ENCODE data around the gene ATG2A. TPM values are rescaled to one million over a fixed set of nuclear protein-coding genes. Genes with fewer than 3 reads are reported as not detected.

The ATG2A gene
- total RNA-seq, 1 donor from 2014 or later: 8.1 TPM

DNA sequence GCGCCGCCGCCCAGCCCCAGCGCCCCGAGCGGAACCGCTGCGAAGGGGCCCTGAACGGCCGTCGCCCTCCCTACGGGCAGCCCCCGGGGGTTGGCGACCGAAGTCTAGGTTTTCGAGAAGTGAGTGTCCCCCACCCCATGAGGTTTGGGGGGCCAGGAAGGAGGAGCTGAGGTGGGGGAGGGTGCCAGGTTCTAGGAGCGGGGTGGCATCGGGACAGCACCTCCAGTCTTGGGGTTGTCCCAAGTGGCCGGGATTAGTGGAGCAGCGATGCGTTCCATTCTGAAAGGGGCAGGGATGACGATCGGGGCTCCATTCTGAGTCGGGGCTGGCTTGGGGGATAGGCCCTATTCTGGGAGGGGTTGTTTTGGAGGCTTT lies 7.9 kb upstream of the ATG2A start:
- no peak for DNase-seq

DNA sequence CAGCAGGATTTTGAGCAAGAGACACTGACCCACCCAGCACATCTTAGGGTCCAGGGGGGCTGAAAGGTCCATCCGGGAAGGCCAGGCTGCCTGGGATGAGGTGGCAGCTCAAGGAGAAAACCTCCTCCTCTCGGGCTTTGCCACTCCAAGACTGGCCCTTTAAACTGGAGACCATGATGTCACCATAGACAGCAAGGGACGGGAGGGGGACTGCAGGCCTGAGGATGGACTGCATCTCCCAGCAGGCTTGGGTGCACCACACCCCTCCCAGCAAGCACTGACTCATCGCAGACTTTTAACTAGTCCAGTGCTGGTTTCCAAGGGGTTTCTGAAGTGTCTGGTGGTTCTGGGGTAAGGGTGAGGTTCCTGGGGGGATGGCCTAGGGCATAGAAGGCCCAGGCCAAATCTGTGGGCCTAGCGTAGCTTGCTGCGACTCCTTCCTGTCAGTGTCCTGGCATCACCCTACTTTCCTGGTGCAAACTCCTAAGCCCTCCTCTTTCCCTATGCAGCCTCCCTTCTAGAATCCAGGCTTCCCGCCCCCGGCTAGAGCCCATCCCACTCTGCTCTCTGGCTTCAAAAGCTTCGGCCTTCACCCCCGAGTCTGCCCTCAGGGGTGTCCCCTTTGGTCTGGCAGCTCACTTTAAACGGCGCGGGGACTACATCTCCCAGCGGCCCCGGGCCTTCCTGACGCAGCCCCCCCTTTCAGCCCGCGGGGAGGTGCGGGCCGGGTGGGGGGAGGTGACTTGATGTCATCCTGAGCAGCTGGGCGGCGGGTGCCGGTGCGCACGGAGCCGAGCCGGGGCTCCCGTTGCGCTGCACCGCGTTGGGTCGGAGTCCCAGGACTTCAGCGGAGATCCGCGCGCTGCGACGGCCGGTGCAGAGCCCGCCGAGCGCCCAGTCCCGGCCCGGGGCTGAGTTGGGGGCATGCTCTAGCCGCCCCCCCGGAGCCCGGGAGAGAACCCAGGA lies 7.2 kb upstream of the ATG2A start, which contains the start of gene PPP2R5B:
PPP2R5B (plus strand) TSS at position 746 of the 966 bp plus-strand sequence. CDS start 1,046 bp downstream, outside the sequence.
- peak; percentile 95 for DNase-seq

DNA sequence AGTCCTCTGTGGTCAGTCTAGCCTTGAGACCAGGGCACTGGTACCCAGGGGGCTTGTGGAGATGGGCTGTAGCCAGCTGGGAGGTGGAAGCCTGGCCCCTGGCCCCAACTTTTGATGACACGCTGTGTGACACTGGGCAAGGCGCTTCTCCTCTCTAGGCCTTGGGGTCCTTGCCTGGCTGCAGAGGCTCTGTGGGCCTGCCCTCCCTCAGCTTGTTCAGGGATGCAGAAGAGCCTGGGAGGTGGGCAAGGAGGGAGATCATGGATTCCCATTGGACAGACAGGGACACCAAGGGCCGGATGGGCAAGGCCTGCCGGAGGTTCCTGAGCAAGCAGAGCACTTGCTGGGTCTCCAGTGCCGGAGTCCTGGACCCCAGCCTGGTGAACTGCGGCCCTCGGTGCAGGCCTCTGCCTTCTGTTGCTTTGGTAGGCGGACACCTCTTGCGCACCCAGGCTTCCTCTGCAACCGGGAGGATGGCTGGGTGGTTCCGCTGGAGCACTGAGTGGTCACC lies 6.2 kb upstream of the ATG2A start:
- DNase-seq: no peak

DNA sequence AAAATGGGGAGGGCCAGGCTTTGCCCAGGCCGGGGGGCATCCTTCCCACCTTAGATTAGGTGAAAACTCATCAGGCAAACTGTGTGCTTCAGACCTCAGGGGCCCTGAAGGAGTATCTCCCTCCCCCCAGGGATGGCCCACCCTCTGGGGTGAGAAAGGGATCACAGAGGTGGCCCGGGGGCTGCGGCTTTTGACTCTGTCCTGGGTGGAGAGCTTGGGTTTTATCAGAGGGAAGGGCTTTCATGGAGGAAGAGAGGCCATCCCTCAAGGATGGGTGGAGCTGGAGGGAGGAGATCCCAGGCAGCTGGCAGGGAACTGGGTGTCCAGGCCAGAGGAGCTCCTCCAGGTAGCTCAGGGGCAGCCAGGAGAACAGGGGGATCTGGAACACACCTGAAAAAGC lies 4.4 kb upstream of the ATG2A start:
- DNase-seq: no peak

DNA sequence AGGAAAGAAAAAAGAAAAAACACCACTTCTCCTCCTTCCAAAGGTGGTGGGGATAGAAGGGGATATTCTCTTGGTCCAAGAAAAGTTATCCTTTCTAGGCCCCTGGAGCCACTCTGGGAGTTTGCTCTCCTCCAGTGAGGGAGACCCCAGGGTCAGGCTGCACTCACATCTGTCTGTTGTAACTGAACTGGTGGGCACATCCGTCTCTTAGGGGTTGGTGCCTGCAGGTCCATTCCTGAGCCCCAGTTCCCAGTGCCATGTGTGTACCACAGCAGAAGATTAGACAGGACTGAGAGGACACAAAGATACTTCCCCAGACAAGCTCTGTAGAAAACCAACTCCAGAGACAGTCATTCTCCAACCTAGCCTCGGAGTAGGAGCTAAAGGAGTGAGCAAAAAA lies 3.1 kb upstream of the ATG2A start:
- no peak for DNase-seq

DNA sequence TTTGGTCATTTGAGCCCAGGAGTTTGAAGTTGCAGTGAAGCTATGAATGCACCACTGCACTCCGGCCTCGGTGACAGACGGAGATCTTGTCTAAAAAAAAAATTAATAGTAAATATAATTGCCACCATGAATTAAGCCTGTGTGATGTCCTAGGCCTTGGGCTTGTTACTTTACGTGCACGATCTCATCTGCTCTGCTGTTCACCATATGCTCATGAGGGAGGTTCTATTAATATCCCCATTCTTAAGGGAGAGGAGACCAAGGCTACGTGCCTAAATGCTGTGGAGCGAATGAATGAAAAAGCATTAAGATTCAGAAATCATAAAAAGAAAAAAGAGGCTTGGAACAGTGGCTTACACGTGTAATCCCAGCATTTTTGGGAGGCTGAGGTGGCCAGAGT lies 2.6 kb upstream of the ATG2A start:
- DNase-seq: peak; percentile 59

DNA sequence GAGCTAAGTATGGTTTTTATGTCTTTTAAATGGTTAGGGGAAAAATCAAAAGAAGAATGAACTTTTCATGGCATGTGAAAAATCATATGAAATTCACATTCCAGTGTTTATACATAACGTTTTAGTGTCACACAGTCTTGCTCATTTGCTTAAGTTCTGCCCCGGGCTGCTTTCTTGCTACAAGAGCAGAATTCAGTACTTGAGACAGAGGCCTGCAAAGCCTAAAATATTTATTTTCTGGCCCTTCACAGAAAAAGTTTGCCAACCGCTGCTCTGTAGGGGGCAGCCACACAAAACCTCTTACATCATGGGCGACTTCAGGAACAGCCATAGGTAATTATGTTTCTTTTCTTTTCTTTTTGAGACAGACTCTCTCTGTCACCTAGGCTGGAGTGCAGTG lies 1.0 kb upstream of the ATG2A start:
- peak; percentile 21 for DNase-seq

DNA sequence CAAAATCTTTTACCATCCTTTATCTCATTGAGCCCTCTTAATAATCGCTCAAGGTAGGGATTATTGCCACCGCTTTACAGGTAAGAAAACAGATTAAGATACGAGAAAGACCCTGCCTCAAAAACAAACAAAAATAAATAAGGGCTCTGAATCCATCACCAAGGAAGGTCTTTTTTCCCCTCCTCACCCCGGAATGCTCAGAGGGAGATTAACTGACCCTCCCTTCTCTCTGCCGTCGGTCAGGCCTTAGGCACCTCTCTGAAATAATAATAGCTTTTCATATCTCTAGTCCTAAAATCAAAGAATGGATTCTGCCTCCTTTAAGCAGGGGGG lies 620 bp upstream of the ATG2A start:
- DNase-seq: no peak

DNA sequence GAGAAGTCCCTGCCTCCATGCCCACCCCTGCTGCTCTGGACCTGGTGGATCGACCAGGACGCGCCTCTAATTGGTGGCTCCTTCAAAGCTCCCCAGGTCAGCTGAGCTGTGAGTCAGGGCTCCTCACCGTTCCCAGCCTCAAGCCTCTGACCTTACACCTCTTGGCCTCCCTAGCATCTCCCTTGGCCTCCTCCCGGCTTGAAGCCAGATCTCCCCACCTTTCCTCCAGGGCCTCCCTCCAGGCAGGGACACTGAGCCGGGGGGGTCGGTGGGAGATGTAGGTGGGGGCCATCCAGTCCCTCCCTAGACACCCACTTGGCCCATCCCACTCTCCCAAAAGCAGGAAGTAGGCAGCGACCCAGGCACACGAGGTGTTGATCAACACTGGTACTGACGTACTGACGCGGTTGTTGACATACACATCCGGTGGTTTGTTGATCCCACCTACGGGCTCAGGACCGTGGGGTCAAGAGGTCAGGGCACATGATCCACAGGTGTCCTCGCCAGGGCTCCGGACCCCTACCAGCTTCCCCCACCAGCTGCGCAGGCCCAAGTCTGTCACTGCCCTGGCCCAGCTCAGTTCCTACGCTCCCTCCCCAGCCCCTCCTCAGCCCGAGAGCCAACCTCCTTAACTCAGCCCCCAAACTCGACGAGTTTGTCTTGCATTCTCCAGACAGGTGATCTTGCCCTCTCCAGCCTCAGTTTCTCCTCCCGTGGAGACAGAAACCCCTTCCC lies 802 bp downstream of the ATG2A start:
- DNase-seq: no peak

DNA sequence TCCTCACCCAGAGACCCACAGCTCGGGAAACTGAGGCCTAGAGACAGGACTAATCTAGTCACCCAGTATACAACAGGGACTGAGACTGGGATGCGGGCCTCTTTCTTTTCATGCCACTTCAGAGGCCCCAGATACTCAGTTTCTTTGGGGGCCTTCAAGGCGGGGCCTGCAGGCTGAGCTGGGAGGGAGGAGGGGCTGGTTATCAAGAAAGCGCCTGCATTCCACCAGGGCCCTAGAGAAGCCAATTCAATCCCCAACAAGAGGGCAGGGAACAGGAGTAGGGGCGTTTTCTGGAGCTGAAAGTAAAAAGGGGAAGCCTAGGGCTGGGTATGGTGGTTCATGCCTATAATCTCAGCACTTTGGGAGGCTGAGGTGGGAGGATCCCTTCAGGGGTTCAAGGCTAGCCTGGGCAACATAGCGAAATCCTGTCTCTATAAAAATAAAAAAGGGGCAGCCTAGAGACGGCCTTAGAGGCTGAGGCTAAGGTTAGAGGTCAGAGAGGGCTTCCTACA lies 1.6 kb downstream of the ATG2A start:
- DNase-seq: no peak

- no peak for DNase-seq
Observed at GRCh38 chr11:64914123-64914522, 2.9 kb downstream of the ATG2A start.

- no peak for DNase-seq
Observed at GRCh38 chr11:64913171-64913727, 3.8 kb downstream of the ATG2A start.

DNA sequence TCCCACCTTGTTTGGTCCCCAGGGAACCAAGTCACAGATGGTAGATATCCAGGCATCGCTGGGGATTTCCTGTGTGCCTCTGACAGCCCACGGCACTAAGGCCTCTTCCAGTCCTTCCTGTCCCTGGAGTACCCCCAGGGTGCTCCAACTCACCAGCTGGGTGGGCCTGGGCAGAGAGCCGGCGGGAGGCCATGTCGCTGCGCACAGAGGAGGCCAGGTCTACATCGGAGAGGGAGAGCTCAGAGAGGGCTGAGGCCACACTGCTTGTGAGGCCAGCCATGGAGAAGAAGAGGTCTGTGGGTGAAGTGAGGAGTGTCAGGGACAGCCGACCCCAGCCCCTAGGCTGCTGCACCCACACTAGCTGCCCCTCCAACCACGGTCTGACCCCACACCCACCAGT lies 5.3 kb downstream of the ATG2A start:
- DNase-seq: no peak

DNA sequence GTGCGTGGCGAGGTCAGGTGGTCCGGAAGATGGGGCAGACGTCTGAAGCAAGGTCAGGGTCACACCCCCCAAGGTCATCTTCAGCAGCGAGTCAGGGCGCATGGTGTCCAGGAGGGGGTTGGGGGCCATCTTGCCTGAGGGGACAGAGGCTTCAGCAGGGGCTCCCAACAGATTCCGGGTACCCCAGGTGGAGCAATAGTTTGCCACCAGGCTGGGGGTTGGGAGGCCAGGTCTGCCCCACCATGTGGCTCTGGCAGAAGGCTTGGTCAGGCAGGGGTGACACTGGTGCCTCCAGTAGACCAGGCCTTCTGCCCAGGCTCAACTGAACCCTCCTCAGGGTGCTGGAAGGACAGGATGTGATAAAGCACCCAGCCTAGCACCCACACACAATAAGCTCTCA lies 5.9 kb downstream of the ATG2A start:
- DNase-seq: no peak

DNA sequence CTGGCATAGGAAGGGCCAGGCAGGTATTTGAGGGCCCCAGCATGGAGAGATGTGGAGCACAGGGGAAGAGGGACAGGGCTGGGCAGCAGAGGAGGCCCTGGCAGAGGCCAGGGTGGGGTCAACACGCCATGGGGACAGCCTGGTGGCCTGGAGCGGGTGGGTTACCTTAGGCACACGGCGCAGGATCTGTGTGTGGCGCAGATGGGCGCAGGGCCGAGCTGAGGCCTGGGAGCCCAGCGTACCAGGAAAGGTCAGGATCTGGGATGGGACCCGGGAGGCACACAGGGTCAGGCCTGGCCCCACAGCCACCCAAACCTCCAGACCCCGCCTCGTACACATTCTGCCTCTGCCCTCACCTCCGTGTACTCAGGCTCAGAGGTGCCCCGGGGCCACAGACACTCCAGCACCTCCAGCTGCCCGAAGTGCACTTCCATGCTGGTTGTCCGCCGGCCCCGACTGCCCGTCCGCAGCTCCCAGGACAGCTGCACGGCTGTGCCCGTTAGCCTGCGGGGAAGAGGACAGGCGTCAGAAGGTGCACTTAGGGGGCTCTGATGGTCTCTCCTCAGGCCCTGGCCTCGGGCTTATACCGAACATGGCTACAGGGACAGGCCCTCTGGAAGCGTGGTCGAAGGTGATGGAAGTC lies 6.4 kb downstream of the ATG2A start:
- no peak for DNase-seq

DNA sequence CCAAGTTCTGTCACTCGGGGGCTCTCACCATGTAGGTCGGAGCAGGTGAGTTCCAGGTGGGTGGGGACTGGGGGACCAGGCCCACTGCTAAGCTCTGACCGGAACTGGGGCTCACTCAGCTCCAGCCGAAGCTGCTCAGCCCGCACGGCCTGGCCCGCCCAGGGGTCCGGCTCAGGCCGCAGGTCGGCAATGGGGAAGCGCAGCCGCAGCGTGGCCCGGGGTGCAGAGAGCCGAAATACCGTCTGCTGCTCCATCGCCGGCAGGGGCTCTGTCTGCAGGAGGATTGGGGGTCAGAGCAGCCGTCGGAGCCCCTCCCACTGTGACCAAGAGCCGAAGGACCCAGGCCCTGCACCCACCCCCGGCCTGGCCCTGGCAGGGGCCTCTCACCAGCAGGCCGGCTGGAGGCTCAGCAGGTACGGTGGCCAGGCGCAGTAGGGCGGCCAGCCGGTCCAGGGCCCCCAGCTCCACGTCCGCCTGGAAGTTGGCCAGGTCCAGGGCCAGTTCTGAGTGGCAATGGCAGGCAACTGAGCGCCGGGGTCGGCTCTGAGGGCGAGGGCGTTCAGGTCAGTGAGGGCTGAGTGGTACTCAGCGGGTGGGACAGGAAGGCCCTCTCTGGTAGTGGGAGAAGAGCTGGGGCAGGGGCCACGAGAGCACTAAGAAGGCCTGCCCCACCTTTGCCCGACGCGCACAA lies 7.2 kb downstream of the ATG2A start:
- DNase-seq: no peak

DNA sequence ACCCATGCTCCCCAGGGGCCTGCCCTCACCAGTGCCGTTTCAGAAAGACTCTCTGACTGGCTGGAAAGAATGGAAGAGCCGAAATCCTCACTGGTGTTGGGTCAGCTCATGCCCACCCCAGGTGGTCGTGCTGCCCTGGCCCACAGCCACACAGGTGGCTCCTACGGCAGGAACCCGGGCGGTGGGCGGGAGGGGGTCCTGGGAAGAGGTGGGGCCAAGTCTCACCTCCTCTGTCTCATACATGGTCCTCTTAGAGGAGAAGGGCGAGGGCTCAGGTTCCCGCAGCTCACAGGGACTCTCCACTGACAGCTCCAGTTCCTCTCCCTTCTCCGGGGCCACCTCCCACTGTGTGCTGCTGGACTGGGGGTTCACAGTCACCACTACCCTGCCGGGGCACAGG lies 8.2 kb downstream of the ATG2A start:
- no peak for DNase-seq

GRCh38 chr11:64906314-64906635 lies 10.7 kb downstream of the ATG2A start:
- DNase-seq: no peak

GRCh38 chr11:64905516-64906313 lies 11.3 kb downstream of the ATG2A start:
- no peak for DNase-seq

GRCh38 chr11:64903291-64903833 lies 13.6 kb downstream of the ATG2A start:
- DNase-seq: no peak

Measured in skin of body (tissue), 2 donors.